Activated T-cell treated with anti-CD3 and anti-CD28 coated beads, Interleukin-2, amount 50 U/mL, for 48 hours (primary cell): ENCODE results near the gene SHANK3.

Experiments used
- DNase-seq, 2 experiments: peaks; one replicate each; pipeline ENCODE4 v3.0.0-alpha.2; 2020

SHANK3 gene

DNA sequence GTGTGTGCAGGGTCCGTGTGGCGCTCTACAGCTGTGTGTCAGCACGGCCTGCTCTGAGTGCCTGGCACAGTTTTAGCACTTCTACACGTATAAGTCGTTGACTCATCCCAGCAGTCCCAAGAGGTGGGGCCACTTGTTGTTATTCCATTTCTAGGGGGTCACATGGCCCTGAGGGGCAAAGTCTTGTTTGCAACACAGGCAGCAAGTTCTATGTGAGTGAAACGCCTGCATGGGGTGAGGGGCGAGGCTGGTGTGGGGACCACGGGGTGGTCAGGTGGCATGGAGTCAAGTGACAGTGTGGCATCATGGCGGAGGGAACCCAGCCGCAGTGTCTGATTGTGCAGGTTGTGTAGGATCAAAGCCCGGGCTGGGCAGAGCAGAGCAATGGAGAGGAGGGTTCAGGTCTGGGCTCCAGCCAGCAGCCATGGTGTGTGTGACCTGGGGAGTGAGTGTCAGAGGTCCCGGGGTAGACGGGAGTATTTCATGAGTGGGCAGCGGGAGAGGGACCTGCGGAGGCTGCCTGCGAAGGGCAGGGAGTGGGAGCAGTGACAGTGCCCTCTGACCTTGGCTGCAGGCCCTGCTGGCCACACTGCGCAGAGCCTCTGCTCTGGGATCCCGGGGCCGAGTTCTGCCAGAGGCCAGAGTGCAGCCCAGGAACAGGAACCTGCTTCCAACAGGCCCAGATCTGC, 27.9 kb downstream of the SHANK3 start:
- DNase-seq = no peak

DNA sequence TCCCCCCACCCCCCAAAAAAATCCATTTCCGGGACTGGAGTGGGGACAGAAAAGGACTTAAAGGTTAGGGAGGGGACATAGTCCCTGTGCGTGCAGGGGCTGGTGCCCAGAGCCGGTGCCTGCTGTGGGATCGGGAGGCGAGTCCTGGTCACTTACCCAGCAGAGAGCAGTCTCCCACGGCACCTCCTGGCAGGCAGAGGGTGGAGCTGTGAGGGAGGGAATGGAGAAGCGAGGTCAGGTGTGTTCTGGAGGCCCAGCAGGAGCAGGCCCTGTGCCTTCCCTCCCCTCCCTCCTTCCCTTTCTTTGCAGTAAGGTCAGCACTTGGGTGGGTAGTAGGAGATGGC, 28.4 kb downstream of the SHANK3 start:
- no peak for DNase-seq

DNA sequence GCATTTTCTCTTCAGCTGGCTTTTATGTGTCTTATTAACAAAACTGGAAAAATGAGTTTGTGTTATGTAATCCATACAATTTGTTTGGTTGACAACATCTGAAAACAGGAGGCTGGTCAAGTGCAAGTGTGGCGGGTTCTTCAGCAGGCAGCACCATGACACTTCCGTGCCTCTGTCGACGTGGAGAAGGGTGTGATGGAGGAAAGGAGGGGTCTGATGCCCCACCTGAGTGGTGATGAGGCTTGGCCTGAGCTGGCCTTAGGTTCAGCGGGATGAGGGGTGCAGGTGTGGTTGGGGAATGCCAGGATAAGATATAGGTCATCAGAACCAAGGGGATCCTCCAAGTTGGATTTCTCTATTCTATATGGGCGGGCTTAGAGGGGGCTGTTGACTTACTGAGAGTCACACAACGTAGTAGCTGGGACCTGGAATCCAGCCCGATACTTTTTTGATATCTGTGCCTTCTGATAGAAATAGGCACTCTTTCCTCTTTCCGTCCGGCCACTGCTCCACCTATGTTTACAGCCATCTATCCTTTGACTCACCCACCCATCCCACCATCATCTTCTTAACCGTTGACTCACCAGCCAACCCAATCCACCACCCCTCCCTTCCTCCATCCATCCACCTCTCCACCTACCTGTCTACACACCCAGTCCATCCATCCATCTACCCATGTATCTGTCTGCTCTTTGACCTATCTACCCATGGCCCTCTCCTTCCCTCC, 29.0 kb downstream of the SHANK3 start:
- DNase-seq = no peak

DNA sequence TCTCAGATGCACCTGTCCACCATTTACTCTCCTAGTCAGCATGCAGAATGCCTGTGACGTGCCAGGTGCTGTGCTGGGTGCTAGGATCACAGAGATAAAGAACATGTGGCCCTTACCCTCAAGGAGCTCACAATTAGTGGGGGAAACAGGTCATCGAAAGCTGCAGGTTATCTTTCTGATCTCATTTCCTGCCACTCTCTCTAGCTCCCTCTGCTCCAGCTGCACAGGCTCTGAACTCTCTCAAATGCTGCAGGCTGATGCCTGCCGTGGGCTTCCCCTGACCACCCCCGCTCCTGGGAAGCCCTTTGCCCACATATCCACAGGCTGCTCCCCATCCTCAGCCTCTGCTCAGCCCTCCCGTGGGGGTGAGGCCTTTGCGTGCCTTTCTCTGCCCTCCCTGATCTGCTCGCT, 29.6 kb downstream of the SHANK3 start:
- DNase-seq = no peak

DNA sequence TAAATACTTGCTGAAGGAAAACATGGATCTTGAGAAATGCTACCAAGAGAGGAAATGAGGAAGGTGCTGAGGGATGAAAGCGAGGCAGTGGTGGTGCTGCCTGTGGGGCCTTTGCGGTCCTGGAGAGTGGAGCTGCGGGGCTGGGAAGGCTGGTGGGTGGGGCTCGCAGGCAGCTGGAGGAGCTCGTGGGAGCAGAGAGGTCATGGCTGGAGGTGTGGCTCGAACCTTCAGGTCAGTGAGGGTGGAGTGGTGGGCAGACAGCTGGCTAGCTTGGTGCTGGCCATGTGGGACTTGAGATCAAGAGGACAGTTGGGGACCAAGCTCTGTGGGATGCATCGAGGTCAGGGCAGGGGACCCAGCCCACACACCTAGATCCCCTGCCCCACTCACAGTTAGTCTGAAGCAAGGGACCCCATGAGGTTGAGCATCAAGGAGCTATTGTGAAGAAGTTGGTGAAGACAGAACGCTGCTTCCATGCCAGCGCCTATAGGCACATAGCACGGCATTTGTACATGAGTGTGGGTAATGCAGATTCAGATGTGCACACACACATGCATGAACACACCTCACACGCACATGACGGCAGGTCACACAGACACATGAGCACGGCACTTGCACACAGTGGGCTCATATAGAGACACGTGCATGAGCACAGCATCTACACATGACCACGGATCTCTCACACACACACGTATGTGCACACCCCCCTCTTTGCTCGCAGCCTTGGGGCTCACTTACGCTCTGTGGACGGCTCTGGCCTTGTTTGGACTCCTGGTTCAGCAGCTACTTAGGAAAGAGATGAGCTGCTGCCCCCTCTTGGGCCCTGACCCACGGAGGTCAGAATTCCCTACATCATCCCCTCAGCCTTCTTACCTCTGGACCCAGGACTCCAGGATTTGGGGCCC, 30.4 kb downstream of the SHANK3 start:
- DNase-seq = no peak

DNA sequence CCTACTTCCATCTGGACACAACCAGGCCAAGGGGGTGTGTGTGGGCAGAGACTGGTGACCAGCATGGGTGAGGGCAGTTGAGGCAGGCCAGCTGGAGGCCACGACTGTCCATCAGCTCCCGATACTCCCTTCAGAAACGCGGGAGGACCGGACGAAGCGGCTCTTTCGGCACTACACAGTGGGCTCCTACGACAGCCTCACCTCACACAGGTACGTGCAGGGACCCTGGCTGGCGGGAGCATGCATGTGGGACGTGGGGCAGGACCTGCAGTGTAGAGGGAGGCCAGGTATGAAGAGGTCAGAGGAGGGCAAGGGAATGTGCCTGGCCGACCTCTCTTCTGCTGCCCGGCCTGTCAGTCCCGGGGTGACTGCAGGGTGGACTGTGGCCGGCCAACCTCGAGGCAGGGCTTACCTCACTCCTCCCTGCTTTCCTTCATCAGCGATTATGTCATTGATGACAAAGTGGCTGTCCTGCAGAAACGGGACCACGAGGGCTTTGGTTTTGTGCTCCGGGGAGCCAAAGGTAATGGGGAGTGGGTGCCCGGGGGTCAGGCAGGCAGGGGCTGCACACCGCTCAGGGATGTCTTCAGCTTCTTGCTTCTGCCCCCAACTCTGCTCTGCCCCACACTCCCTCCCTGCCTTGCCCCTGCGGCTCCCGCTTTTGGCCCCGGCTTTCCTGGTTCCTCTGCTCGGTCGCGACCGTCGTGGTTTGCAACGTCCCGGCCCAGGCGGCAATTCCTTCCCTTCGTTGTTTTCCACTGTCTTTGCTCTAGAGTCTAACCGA, 31.3 kb downstream of the SHANK3 start:
- no peak for DNase-seq

DNA sequence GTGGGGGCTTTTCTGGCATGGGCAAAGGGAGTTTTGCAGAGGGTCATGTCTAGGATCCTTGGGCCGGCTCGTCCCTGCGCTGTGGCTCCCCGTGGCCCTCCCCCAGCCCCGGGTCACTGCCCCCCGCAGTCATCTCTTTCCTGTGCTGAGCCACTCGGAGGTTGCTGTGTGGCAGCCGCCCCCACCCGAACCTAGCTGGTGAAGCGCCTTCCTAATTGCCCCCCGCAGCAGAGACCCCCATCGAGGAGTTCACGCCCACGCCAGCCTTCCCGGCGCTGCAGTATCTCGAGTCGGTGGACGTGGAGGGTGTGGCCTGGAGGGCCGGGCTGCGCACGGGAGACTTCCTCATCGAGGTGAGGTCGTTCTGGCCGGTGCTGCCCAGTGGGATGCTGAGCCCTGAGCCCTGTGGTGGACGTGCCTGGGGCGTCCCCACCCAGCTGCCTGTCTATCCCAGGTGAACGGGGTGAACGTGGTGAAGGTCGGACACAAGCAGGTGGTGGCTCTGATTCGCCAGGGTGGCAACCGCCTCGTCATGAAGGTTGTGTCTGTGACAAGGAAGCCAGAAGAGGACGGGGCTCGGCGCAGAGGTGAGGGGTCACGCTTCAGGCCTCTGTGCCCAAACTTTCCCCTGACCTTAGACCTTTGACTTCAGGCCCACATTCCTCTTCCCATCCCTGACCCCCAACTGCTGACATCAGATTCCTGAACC, 32.0 kb downstream of the SHANK3 start:
- DNase-seq = no peak

DNA sequence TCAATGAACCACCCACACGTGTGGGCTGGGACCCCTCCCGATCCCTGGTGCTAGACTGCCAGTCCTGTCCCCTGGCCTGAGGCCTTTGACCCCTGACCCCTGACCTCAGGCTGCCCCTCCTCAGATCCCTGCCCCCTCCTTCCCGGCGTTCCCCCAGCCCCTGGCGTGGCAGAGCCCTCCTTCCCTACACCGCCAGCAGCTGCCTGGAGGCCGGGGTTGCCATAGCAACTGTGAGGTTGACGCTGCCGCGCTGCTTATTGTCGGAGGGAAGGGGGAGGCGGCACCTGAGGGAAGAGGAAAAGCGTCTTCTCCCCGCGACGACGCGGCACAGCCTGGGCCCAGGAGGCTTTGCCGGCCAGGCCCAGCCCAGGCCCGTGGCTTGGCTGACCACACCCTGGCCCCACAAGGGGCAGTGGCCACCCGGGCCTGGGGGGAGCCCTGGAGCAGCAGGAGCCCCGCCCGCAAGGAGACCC, 32.6 kb downstream of the SHANK3 start:
- no peak for DNase-seq

DNA sequence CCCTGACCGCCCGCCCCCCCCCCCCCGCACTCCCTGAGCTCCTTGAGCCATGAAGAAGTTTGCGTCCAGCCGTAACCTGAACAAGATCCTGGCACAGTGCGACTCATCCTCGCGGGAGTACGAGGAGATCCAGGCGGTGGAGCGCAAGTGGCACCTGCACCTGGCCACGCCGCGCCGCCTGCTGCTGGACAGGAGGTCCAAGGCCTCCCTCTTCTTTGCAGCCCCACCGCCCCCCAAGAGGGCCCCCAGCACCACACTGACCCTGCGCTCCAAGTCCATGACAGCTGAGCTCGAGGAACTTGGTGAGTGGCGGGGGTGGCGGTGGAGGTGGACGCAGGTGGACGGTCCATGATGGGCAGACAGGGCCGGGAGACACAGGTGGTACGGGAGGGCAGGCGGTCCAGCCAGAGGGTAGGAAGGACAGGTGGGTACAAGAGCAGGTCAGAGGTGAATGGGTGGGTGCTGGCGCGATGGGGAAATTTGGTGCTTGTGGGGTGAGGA, 33.3 kb downstream of the SHANK3 start:
- no peak for DNase-seq

DNA sequence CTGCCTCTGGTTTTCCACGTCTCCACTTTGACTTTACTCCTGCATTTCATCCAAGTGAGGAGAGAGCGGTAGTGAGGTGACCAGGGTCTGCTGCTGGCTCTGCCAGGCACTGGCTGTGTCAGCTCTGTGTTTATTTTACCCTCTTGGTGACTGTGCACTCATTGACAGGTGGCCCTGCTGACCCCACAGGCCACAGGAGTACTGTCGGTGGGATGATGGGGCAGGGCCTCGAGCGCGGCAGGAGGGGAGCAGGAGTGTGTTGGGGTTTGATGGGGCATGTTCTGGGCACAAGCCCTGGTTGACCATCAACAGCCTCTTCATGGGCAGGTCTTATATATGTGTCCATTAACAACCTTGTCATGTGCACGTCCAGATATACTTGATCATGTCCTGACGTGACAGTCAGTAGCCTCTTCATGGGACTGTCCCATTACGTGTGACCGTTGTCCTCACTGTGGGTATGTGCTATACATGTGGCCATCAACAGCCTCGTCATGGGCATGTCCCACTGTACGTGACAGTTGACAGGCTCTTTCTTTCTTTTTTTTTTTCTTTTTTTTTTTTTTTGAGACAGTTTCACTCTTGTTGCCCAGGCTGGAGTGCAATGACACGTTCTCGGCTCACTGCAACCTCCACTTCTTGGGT, 34.0 kb downstream of the SHANK3 start:
- no peak for DNase-seq

DNA sequence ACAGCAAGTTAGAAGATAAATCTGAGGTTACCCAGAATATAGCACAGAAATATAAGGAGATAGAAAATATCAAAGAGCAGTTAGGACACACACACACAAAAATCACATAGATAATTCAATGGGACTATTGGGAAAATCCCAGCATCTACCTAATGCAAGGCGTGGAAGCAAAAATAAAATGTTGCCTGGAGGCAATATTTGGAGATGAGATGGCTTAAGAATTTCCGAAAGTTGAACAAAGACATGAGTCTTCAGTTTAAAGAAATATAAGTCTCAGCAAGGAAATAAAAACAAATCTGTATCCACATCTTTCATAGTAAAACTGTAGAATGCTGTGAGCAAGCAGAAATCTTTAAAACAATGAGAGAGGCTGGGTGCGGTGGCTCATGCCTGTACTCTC, 35.9 kb downstream of the SHANK3 start:
- DNase-seq = no peak

DNA sequence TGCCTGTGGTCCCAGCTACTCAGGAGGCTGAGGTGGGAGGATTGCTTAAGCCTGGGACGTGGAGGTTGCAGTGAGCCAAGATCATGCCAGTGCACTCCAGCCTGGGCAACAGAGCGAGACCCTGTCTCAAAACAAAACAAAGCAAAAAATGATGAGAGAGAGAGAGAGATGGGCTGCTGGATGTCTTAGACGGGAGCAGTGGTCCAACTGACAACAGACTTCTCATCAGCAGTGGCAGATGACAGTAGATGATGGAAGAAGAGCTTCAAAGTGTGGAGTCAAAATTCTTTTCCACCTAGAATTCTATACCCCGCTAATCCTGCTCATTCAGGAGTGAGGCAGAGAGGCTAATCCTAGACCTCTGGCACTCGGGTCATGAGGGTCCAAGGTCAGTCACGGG, 36.4 kb downstream of the SHANK3 start:
- no peak for DNase-seq

DNA sequence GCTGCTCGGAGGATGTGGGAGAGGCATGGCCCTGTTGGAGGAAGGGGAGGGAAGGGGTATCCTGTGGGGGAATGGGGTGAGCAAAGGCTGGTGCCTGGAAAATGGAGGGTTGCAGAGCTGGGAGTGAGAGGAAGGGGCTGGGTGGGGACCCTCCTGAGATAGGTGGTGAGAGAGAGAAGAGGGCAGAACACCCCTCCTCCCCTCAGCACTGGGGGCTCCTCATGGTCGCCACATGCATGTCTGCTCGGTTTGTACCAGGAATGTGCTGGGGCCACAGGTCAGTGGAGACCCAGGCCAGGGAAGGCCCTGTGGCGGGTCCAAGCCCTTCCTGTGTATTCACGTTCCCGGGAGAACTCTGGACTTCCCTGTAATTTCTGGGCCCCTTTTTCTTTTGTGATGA, 37.6 kb downstream of the SHANK3 start:
- no peak for DNase-seq

DNA sequence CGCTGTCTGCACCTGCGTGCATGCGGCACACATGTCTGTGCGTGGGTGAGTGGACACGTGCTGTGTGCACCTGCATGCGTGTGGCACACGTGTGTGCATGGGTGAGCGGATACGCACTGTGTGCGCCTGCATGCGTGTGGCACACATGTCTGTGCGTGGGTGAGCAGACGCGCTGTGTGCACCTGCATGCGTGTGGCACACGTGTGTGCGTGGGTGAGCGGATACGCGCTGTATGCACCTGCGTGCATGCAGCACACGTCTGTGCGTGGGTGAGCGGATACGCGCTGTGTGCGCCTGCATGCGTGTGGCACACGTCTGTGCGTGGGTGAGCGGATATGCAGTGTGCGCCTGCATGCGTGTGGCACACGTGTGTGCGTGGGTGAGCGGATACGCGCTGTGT, 38.3 kb downstream of the SHANK3 start:
- DNase-seq = no peak

DNA sequence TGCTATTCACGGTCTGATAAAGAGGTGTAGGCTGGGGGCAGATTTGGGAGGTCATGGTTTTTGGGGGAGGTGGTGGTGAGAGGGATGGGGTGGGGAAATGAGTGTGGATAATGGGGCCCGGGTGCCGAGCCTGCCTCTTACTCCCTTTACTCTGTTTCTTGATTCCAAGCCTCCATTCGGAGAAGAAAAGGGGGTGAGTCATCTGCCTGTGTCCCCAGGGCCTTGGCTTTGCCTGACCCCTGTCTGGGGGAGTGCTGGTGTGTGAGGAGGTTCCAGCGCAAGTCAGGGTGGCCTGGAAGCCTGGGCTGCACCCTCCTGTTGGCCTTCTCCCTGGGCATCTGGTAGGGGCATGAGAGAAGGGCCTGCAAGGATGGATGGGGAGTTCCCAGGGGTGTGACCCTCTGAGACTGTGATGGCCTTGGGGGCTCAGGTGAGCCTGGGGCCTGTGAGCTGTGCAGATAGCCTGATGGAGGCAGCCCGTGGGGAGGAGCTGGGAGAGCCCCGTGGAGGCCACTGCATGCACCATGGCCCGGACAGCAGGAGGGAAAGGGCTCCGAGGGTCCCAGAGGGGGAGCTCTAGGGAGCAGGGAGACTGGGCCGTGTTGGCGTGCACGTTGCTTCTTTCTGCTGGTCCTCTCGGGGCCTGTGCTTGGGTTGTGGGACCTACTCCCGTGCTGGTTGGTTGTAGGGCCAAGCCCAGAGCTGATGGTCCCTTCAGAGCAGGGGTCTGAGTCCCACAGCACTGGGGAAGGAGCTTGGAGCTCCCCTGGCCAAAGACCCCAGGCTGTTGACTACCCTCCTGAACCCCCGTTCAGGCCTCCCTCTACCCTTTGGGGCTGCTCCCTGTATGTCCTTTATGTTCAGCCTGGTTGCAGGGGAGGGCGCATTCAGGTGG, 39.1 kb downstream of the SHANK3 start:
- DNase-seq = no peak

DNA sequence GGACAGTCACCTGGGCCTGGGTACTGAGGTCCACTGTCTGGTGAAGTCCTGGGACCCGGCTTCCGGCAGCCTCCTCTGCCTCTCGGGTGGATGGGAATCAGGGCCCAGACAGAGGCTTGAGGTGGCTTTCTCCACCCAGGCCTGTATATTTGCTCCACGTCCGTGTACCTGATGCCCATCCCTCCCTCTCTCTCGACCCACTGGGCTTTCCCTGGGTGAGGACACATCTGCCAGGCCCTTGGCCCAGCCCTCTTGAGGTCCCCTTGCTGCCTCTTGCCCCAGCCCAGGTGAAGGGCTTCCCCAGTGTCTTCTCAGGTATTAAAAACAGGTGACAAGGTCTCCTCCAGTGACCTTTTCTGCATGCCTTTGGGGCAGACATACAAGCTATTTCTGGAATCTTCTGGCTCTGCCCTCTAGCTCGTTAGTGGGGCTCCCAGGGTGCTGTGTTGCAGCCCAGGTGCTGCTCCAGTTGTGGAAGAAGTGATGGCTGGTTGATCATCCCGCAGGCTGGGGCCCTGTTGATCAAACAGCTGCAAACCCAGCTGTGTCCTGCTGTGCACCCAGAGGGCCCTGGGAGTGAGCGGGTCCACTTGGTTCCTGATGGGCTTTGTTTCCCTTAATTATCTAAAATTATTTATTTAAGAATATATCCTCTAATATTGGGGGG, 39.9 kb downstream of the SHANK3 start:
- no peak for DNase-seq

DNA sequence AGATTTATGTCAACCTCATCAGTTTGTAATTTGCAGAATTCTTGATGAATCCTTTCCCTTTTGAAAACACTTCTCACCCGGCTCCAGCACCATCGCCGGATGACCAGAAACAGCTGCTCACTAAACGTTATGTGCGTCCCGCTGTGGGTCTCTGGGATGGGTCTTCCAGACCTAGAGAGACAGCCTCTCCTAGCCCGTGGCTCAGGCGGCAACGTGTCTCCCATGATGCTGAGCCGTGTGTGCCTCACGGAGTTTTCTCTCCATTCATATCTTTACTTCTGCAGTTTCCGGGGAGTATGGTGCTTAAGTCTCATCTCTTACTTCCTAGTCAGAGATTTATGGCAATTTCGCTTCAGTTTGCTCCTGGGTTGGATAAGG, 40.4 kb downstream of the SHANK3 start:
- DNase-seq = no peak

DNA sequence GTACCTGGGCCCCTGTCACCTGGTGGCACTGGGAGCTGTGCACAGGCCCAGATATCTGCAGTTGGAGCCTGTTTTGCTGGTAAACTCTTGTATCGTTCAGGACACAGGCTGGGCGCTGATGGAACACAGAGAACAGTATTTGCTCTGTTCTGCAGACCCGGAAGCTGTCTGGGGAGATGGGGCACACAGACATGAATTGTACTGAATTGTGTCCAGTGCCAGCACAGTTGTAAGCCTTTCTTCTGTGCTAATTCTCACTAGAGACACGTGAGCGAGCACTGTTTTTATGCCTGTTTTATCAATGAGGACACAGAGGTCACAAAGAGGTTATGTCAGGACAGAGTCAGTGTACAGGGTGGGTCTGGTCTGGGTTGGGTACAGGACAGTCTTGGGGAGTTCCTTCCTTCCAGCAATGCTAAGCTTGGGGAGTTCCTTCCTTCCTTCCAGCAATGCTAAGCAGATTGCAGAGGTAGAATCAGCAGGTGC, 41.0 kb downstream of the SHANK3 start:
- DNase-seq = no peak

DNA sequence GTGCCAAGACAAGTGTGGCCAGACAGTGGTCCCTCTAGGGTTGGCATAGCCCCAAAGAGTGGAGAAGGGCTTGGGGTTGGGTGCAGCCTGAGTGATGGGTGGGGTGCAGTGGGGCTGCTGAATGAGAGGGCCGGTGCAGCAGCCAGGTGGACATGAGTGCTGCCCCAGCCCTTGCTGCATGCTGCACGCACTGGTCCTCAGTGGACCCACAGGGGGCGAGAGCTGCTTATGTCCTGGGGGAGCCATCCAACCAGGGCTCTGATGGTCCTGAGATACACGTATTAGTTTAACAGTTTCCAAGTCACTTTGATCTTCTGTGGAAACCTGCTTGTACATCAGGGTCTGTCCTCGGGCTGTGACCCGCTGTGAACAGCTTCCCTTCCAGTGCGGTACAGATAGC, 41.5 kb downstream of the SHANK3 start:
- no peak for DNase-seq
